Activated naive CD4-positive, alpha-beta T cell treated with anti-CD3 and anti-CD28 coated beads, Interleukin-2, amount 50 U/mL, for 24 hours (primary cell): ENCODE data around the gene SMDT1.
A peak's percentile ranks its signal among the peaks of the same experiment; 100 is the strongest.

ENCODE experiments used
- H3K27ac Mint-ChIP-seq: one replicate; pipeline ENCODE4 v1.8.0; 2021; ENCODE audit warnings: mild to moderate bottlenecking, mixed read lengths
- H3K27me3 Mint-ChIP-seq: one replicate; pipeline ENCODE4 v1.8.0; 2021; ENCODE audit warnings: mixed read lengths
- H3K36me3 Mint-ChIP-seq: one replicate; pipeline ENCODE4 v1.8.0; 2021; ENCODE audit warnings: mixed read lengths
- H3K4me1 Mint-ChIP-seq: one replicate; pipeline ENCODE4 v1.8.0; 2021; ENCODE audit warnings: mixed read lengths
- H3K4me3 Mint-ChIP-seq: one replicate; pipeline ENCODE4 v1.8.0; 2021; ENCODE audit warnings: mild to moderate bottlenecking, mixed read lengths
- H3K9me3 Mint-ChIP-seq: one replicate; pipeline ENCODE4 v1.8.0; 2021; ENCODE audit warnings: mixed read lengths

SMDT1 gene, protein sequence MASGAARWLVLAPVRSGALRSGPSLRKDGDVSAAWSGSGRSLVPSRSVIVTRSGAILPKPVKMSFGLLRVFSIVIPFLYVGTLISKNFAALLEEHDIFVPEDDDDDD

DNA sequence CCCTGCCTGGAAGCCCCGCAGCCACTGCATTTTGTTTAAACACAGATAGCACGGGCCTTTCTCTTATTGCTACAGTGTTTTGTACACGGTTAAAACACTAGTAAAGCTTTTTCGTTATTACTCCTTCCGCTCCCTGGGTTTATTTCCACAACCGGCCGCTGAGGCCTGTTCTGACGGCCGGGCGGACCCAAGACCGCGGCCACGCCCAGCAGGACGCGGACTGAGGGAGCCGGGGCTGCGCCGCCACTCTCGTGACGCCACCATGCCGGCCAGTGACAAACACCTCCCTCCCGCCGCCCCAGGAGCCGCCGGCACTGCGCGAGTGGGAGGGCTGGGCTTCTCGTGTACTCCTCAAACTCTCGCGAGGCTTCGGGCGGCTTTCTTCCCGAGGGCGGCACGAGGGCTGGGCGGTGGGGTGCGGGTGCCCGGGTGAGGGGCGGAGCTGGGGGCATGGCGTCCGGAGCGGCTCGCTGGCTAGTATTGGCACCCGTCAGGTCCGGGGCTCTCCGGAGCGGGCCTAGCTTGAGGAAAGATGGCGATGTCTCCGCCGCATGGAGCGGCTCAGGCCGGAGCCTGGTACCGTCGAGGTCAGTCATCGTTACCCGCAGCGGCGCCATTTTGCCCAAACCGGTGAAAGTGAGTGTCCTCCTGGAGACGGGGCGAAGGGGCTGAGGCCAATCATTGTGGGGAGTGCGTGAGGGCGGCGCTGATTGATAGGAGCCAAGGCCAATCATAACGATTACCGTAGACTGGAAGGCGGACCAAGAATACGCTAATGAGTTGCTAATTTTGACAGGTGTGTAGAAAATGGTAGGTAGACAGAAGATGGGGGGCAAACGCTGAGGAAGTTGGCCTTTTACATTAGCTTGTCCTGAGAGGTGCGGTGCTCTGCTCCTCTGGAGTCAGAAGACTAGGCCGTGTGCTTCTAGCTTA, at the start of gene SMDT1:
Gene SMDT1 (plus strand): TSS at position 382 of the 933 bp plus-strand sequence. CDS start 69 bp downstream, at position 451.
- H3K36me3 Mint-ChIP-seq: peaks cover 10% of the 10 kb centered on the region
- H3K9me3 Mint-ChIP-seq: no peaks in the 10 kb centered on the region
- H3K4me3 Mint-ChIP-seq: peak within 1 kb of the TSS; percentile 99
- H3K27ac Mint-ChIP-seq: peak within 1 kb of the TSS; percentile 96
- no peaks in the 10 kb centered on the region for H3K27me3 Mint-ChIP-seq
- H3K4me1 Mint-ChIP-seq: peaks cover 33% of the 10 kb centered on the region

DNA sequence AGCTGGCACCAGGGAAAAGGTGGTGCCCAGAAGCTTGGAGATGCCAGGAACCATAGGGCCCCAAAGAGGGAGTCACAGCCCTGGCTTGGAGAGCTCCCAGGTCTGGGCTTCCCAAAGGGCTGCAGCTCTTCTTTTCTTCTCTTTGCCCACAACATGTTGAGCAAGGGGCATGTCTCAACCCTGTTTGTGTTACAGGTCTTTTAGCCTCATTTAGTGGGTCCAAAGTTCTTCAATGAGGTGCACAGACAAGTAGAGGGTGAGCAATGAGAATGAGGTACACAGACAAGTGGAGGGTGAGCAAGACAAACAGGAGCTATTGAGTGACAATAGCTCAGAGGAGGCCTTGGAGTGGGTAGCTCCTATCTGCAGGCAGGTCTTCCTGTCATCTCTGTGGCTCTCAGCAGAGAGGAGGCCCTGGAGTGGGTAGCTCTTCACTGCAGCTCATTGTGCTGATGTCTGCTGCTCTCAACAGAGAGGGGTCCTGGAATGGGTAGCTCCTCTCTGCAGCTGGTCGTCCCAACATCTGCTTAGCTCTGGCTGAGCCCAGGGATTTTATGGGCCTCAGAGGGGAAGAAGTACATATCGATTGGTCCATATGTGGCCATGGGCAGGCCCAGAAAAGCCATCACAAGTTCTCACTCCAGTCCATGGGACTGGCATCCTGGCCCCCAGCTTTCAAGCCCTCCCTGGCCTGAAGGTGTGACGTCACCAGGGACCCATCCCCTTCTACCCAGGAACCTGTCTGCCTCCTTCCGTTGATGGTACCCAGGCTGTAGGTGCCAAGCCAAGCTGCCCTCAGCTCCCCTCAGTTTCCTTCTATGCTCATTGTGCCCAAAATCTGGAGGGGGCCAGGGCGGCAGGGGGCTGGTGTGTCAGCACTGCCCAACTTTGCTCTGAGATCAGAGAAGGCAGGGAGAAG, 46.0 kb upstream of the SMDT1 start:
- Mint-ChIP-seq H3K9me3 (no peaks in the 10 kb centered on the region), H3K4me3 (no peak overlapping the region), H3K4me1 (peaks cover 16% of the 10 kb centered on the region), H3K27ac (no peak overlapping the region), H3K27me3 (no peaks in the 10 kb centered on the region), H3K36me3 (peaks cover 3% of the 10 kb centered on the region)

DNA sequence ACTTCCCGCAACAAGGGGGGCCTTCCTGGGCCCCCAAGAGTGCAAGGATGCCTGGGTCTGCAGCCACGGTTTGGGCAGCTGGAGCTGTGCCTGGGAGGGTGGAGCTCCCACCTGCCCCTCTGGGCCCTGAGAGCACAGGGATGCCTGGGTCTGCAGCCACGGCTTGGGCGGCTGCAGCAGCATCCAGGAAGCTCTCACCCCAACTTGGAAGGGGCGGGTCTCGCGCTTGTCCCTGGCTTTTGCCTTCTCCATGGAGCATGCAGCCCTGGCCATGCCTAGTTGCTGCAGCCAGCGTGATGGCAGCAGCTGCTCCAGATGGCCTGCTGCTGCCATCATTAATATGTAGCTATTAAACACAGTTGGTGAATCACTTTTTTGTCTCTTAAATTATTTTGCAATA, 44.2 kb upstream of the SMDT1 start:
- no peaks in the 10 kb centered on the region for H3K27me3 Mint-ChIP-seq
- no peak overlapping the region for H3K4me3 Mint-ChIP-seq
- H3K9me3 Mint-ChIP-seq: no peaks in the 10 kb centered on the region
- peaks cover 16% of the 10 kb centered on the region for H3K4me1 Mint-ChIP-seq
- H3K36me3 Mint-ChIP-seq: peaks cover 3% of the 10 kb centered on the region
- H3K27ac Mint-ChIP-seq: no peak overlapping the region

DNA sequence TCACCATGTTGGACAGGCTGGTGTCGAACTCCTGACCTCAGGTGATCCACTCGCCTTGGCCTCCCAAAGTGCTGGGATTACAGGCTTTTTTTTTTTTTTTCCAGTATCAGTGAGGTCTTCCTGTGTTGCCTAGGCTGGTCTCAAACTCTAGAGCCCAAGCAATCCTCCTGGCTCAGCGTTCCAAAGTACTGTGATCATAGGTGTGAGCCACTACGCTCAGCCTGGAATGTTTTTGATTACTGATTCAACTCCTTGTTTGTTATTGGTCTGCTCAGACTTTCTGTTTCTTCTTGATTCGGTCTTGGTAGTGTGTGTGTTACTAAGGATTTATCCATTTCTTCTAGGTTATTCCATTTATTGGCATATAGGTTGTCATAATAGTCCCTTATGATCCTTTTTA, 40.2 kb upstream of the SMDT1 start:
- Mint-ChIP-seq H3K36me3 (peaks cover 11% of the 10 kb centered on the region), H3K27me3 (no peaks in the 10 kb centered on the region), H3K4me3 (no peak overlapping the region), H3K9me3 (peaks cover 11% of the 10 kb centered on the region), H3K4me1 (no peaks in the 10 kb centered on the region), H3K27ac (no peak overlapping the region)

DNA sequence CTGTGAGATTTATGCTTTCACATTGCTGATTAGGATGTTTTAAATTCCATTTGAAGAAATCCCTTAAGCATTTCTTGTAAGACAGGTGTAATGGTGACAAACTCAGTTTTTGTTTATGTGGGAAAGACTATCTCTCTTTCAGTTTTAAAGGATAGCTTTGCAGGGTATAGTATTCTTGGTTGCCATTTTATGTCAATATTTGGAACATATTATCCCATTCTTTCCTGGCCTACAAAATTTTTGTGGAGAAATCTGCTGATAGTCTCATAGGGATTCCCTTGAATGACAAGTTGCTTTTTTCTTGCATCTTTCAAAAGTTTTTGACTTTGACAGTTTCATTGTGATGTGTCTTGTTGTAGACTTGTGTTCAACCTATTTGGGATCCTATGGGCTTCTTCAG, 37.7 kb upstream of the SMDT1 start:
- Mint-ChIP-seq H3K9me3 (peaks cover 11% of the 10 kb centered on the region), H3K27me3 (no peaks in the 10 kb centered on the region), H3K4me1 (no peaks in the 10 kb centered on the region), H3K27ac (no peak overlapping the region), H3K36me3 (peaks cover 11% of the 10 kb centered on the region), H3K4me3 (no peak overlapping the region)

DNA sequence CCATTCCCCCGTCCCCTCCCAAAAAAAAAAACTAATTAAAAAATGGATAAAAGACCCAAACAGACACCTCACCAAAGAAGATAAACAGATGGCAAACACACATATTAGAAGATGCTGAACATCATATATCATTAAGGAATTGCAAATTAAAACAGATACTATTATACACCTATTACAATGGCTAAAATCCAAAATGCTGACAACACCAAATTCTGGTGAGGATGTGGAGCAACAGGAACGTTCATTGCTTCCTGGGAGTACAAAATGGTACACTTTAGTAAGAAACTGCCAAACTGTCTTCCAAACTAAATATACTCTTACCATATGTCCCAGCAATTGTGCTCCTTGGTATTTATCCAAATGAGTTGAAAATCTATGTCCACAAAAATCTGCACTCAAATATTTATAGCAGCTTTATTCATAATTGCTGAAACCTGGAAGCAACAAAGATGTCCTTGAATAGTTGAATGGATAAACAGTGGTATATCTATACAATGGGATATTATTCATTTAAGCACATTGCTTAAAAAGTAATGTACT, 28.8 kb upstream of the SMDT1 start:
- H3K9me3 Mint-ChIP-seq: no peaks in the 10 kb centered on the region
- H3K4me1 Mint-ChIP-seq: no peaks in the 10 kb centered on the region
- H3K27ac Mint-ChIP-seq: no peak overlapping the region
- no peaks in the 10 kb centered on the region for H3K27me3 Mint-ChIP-seq
- H3K4me3 Mint-ChIP-seq: no peak overlapping the region
- no peaks in the 10 kb centered on the region for H3K36me3 Mint-ChIP-seq

DNA sequence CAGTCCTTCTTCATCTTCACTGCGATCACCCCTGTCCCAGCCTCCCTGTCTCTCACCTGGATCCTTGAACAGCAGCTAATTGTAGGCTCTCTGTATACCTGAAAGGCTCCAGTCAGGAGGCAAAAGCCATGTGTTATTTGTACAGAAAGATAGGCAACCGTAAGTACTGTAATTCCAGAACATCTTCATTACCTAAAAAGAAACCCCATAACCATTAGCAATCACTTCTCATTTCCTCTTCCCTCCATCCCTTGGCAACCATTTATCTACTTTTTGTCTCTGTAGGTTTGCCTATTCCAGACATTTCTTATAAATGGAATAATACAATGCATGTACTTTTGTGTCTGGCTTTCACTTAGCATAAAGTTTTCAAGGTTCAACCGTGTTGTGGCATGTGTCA, 26.7 kb upstream of the SMDT1 start:
- Mint-ChIP-seq H3K36me3 (peaks cover 7% of the 10 kb centered on the region), H3K4me1 (no peaks in the 10 kb centered on the region), H3K27me3 (no peaks in the 10 kb centered on the region), H3K9me3 (peaks cover 14% of the 10 kb centered on the region), H3K27ac (no peak overlapping the region), H3K4me3 (no peak overlapping the region)

DNA sequence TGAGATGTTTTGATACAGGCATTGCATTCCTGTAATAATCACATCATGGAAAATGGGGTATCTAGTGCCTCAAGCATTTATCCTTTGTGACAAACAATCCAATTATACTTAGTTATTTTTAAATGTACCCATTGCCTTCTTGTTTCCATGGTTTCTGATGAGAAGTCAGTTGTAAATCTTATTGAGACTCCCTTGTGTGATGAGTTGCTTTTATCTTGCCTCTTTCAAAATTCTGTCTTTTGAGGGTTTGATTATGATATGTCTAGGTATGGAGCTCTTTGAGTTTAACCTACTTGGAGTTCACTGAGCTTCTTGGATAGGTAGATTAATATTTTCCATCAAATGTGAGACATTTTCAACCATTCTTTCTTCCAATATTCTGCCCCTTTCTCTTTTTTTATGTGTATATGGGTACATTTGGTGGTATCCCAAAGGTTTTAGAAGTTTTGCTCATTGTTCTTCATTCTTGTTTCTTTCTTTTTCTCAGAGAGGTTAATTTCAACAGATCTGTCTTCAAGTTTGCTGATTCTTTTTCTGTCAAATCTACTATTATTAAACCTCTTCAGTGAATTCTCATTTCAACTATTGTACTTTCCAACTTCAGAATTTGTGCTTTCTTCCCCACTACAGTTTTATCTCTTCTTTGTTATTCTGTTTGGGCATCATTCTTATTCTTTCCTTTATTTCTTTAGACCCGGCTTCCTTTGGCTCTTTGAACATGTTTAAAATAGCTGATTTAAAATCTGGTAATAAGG, 22.6 kb upstream of the SMDT1 start:
- H3K4me1 Mint-ChIP-seq: no peaks in the 10 kb centered on the region
- no peaks in the 10 kb centered on the region for H3K27me3 Mint-ChIP-seq
- H3K27ac Mint-ChIP-seq: no peak overlapping the region
- H3K9me3 Mint-ChIP-seq: peaks cover 14% of the 10 kb centered on the region
- H3K4me3 Mint-ChIP-seq: no peak overlapping the region
- peaks cover 17% of the 10 kb centered on the region for H3K36me3 Mint-ChIP-seq

DNA sequence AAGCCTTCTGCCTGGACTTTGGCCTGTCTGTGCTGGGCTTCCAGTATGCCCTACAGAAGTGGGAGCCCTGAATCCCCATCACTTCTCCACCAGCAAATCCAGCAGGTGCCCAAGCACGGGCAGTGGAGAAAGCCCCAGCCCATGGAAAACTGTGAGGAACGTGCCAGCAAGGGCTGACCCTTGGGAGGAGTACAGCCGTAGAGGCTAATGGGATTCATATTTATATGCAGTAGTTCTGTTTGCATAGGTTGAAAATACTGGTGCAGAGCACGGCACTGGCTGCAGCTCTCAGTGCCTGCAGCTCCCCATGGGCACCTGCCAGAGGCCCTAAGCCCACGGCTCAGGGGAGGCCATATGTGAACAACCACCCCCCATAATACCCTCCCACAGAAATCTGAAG, 19.0 kb upstream of the SMDT1 start:
- no peaks in the 10 kb centered on the region for H3K27me3 Mint-ChIP-seq
- H3K4me1 Mint-ChIP-seq: no peaks in the 10 kb centered on the region
- H3K27ac Mint-ChIP-seq: no peak overlapping the region
- peaks cover 17% of the 10 kb centered on the region for H3K36me3 Mint-ChIP-seq
- H3K9me3 Mint-ChIP-seq: peaks cover 14% of the 10 kb centered on the region
- no peak overlapping the region for H3K4me3 Mint-ChIP-seq

DNA sequence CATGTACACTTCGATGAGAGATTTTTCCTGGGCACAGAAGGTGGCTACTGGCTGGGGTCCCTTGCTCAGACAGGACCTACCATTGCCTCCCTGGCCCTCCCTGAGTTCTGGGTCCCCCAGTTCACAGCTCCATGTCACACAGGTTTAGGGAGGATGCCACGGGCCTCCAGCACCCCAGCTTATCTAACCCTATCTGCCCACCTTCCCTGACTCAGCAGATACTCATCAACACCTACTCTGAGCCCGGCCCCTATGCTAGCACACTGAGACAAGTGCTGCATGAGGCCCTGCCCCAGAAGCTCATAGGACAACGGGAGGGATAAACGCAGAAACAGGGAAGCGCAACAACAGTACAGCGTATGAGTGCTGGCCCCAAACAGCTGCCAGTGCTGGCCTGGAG, 18.5 kb upstream of the SMDT1 start:
- H3K36me3 Mint-ChIP-seq: peaks cover 17% of the 10 kb centered on the region
- H3K4me3 Mint-ChIP-seq: no peak overlapping the region

DNA sequence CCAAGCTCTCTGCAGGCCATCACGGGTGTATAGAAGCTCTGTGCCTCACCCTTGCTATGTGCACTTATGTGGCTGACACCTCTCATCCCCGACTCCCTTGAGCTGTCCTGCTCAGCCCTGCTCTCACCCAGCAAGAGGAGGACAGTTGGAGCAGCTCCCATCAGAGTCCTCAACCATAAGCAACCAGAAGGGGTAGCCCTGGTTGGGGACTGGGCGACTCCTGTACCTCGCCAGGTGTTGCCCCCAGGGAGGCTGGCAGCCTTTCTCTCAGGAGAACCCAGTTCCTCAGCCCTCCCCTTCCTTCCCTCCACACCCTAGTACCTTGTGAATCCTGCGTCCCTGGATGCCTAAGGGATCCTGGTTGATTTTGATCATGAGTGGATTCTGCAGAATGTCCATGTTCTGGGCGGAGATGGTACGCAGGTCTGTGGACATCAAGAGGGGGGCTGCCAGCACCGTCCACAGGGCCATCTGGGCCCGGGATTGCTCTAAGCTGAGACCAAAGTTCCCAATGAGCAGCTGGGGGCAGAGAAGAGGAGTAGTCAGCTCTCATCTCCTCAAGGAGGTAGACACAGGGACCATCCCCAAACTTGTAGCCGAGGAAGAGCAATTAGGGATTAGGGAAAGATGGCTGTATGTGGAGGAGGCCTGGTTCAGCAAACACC, 16.9 kb upstream of the SMDT1 start:
- H3K36me3 Mint-ChIP-seq: peaks cover 11% of the 10 kb centered on the region
- no peak overlapping the region for H3K27ac Mint-ChIP-seq
- no peaks in the 10 kb centered on the region for H3K27me3 Mint-ChIP-seq
- H3K9me3 Mint-ChIP-seq: no peaks in the 10 kb centered on the region
- H3K4me3 Mint-ChIP-seq: no peak overlapping the region
- H3K4me1 Mint-ChIP-seq: no peaks in the 10 kb centered on the region

More for the DNA sequence above, 18.5 kb upstream of the SMDT1 start:
- no peak overlapping the region for H3K27ac Mint-ChIP-seq
- H3K27me3 Mint-ChIP-seq: no peaks in the 10 kb centered on the region
- no peaks in the 10 kb centered on the region for H3K4me1 Mint-ChIP-seq
- H3K9me3 Mint-ChIP-seq: peaks cover 12% of the 10 kb centered on the region

DNA sequence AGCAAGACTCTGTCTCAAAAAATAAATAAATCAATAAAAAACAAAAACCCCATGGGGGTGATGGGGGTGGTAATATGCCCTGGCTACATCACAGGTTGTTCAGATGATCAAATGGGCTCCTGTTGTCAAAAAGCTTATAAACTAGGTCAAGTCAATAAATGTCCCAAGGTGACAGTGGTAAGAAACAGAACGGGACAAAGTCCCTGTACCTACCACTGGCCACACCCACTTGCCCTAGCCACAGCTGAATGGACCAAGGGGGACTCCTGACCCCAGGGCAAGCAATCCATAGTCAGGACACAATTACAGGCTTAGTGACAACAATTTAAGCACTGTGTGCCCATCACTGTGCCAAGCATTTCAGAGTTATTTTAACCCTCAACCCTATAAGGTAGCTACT, 14.9 kb upstream of the SMDT1 start:
- Mint-ChIP-seq H3K27me3 (no peaks in the 10 kb centered on the region), H3K4me1 (peaks cover 4% of the 10 kb centered on the region), H3K36me3 (peaks cover 5% of the 10 kb centered on the region), H3K4me3 (no peak overlapping the region), H3K9me3 (no peaks in the 10 kb centered on the region), H3K27ac (no peak overlapping the region)

DNA sequence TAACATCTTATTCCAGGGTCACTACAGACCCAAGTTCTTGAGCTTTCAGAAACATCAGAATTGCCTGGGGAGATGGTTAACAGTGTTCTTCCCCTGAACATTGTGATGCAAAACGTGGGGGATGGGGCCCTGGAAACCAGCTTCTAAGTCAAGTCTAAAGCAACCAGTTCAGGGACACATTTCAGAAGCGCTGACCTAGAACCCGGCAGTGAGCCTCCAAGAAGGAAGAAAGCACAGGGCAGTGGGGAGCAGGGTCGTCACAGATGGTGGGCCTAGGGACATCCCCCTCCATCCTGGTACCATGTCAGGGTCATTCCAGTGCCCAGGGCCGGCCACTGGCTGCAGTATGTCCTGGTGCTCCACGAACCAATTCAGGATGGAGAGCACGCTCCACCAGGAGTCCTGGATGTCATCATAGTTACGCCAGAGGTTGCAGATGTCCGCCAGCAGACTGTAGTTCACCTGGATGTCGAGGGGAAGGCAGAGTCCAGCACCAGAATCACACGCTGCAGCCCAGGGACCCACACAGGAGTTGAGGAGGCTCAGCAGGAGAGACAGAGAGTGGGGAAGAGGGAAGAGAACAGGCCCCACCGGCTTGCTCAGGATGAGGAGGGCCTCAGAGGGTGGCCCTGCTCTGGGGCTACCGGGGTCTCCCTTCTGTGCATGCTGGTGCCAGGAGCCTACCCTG, 13.9 kb upstream of the SMDT1 start:
- Mint-ChIP-seq H3K9me3 (no peaks in the 10 kb centered on the region), H3K36me3 (peaks cover 3% of the 10 kb centered on the region), H3K27ac (no peak overlapping the region)

DNA sequence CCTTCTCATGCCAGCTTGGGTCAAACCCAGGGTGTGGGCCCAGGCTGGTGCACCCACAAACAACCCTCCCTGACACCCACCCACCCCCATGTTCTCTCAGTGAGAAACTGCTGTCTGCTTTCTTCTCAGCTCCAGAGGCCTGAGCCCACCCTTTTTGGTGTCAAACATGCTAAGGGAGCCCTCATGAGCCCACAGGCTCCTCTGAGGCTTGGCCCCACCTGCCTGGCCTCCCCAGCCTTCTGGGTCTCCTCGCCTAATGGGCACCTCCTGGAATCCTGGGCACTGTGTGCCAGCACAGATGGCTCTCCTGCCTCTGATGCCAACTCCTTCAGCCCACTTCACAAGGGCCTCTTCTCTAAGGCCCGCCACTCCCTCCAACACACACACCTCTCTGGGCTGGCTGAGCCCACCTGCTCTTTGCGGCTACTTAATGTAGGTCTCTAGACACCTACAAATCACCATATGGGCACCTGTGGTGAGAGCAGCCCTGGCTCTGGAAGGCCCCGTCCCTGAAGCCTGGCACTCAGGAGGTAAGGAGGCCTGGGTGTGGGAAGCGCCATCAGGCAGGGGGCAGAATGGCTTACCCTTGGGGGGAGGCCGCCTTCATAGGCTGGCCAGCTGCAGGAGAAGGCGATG, 13.3 kb upstream of the SMDT1 start:
- Mint-ChIP-seq H3K36me3 (peaks cover 2% of the 10 kb centered on the region), H3K27ac (no peak overlapping the region), H3K4me1 (peaks cover 18% of the 10 kb centered on the region), H3K27me3 (no peaks in the 10 kb centered on the region), H3K9me3 (no peaks in the 10 kb centered on the region), H3K4me3 (no peak overlapping the region)

More for the DNA sequence above, 13.9 kb upstream of the SMDT1 start:
- H3K27me3 Mint-ChIP-seq: no peaks in the 10 kb centered on the region
- H3K4me3 Mint-ChIP-seq: no peak overlapping the region
- peaks cover 12% of the 10 kb centered on the region for H3K4me1 Mint-ChIP-seq
